ENCODE measurements around the gene MUC2. TPM values are rescaled to one million over a fixed set of nuclear protein-coding genes. Genes with fewer than 3 reads are reported as not detected.

Gene MUC2
- polyA plus RNA-seq, 4 donors, result 3.0 to 239 (median 30.8) TPM

DNA sequence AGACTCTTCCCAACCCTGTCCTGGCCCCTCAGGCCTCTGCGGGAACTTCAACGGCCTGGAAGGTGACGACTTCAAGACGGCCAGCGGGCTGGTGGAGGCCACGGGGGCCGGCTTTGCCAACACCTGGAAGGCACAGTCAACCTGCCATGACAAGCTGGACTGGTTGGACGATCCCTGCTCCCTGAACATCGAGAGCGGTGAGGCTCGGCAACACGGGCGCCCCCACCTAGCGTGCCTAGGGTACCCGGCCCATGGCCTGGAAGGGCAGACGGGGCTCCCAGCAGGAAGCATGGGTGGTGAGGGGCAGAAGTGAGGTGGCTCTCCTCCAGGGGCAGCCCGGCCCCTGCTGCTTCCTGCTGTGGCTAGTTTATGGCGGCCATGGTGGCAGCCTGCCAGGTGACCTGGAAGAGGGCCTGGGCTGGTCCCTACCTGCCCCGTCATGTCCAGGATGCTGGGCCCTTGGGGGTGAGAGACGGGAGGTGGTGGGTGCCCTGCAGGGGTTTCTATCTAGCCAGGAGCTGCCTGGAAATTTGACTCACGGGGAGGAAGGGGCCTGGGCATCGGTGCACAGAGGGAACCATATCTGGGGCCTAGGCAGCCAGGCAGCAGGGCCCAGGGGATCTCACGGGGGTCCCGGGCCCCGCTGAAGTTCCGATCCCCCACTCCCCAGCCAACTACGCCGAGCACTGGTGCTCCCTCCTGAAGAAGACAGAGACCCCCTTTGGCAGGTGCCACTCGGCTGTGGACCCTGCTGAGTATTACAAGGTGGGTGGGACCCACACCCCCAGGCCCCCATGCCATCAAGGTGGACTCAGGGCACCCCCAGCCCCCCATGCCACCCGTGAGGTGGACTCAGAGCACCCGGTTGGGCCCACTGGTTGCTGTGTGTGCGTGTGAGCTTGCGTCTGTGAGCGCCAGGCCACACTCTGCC is 9.2 kb downstream of the MUC2 start:
- Histone ChIP-seq H3K4me1 (ENCODE audit: control insufficient read depth in 3 of 3, insufficient read depth in 2 of 3, low read depth in 1 of 3, low read length in 2 of 3) (no peaks in the 10 kb centered on the region), H3K36me3 (ENCODE audit: control insufficient read depth in 3 of 3, insufficient read depth in 2 of 3, low read depth in 1 of 3, low read length in 3 of 3) (no peaks in the 10 kb centered on the region), H3K27ac (ENCODE audit: low read depth in 1 of 3, low read length in 2 of 3) (no peak overlapping the region), H3K9me3 (ENCODE audit: control insufficient read depth in 2 of 2, insufficient read depth in 1 of 2, low read depth in 1 of 2, low read length in 1 of 2) (no peaks in the 10 kb centered on the region), H3K4me3 (ENCODE audit: low read depth in 1 of 3, low read length in 3 of 3) (no peak overlapping the region), H3K27me3 (ENCODE audit: control insufficient read depth in 3 of 3, insufficient read depth in 3 of 3, low read length in 3 of 3) (no peaks in the 10 kb centered on the region)
- 70 to 75% (median 71%) methylated on average over 33 to 34 of the region's 34 CpGs for WGBS, 3 donors
- FAIRE-seq (no peak), DNase-seq (no peak)

DNA sequence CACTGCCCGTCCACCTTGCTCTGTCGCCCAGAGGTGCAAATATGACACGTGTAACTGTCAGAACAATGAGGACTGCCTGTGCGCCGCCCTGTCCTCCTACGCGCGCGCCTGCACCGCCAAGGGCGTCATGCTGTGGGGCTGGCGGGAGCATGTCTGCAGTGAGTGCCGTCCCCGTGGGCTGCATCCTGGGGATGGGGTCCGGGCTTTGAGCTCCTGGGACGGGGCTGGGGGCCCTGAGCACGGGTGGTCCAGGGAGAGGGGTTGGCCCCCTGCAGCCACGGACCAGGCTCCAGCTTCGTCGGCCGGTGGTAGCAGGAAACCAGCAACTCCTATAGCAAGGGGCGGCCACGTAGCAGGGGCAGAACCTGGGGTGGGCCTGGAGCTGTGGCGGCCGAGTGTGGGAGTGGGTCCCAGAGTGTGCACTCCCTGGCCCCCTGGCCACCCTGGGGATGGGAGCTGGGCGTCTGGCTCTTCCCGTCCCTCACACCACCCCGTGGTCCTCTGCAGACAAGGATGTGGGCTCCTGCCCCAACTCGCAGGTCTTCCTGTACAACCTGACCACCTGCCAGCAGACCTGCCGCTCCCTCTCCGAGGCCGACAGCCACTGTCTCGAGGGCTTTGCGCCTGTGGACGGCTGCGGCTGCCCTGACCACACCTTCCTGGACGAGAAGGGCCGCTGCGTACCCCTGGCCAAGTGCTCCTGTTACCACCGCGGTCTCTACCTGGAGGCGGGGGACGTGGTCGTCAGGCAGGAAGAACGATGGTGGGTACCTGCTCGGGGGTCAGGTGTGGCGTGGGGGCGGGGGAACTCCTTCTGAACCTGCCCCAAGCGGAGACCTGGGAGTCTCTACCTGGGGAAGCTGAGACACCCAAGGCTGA is 10.1 kb downstream of the MUC2 start:
- DNase-seq, result no peak
- H3K27me3 ChIP-seq (ENCODE audit: control insufficient read depth in 3 of 3, insufficient read depth in 3 of 3, low read length in 3 of 3), result no peaks in the 10 kb centered on the region
- H3K36me3 ChIP-seq (ENCODE audit: control insufficient read depth in 3 of 3, insufficient read depth in 2 of 3, low read depth in 1 of 3, low read length in 3 of 3), result no peaks in the 10 kb centered on the region
- H3K4me3 ChIP-seq (ENCODE audit: low read depth in 1 of 3, low read length in 3 of 3), result no peak overlapping the region
- H3K27ac ChIP-seq (ENCODE audit: low read depth in 1 of 3, low read length in 2 of 3), result no peak overlapping the region
- WGBS, 3 donors, result 64 to 79% (median 65%) methylated on average over 45 to 49 of the region's 49 CpGs
- H3K9me3 ChIP-seq (ENCODE audit: control insufficient read depth in 2 of 2, insufficient read depth in 1 of 2, low read depth in 1 of 2, low read length in 1 of 2), result no peaks in the 10 kb centered on the region
- no peak for FAIRE-seq
- no peaks in the 10 kb centered on the region for H3K4me1 ChIP-seq (ENCODE audit: control insufficient read depth in 3 of 3, insufficient read depth in 2 of 3, low read depth in 1 of 3, low read length in 2 of 3)

DNA sequence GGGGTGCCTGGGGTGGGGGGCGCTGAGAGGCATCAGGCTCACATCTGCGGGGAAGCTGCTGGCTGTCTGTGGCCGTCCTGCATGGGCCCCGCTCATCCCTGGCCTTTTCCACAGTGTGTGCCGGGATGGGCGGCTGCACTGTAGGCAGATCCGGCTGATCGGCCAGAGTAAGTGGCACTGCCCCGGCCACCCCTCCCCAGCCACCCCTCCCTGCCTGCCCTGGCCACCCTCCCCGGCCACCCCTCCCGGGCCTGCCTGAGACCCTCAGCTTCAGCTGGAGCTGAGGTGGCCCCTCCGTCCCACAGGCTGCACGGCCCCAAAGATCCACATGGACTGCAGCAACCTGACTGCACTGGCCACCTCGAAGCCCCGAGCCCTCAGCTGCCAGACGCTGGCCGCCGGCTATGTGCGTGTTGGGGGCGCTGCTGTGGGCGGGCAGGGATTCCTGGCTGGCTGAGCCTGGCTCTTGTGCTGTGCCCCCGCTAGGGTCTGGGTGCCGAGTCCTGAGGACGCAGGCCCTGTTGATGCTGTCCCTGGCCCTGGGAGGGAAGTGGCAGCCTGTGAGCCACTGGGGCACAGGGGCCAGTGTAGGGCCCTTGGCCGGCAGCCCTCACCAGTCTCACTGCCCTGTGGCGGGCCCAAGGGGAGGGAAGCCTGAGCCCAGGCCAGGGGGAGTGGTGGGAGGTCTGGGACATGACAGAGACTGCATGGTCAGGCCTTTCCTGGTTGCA is 10.9 kb downstream of the MUC2 start:
- FAIRE-seq, result no peak
- no peaks in the 10 kb centered on the region for H3K27me3 ChIP-seq (ENCODE audit: control insufficient read depth in 3 of 3, insufficient read depth in 3 of 3, low read length in 3 of 3)
- H3K27ac ChIP-seq (ENCODE audit: low read depth in 1 of 3, low read length in 2 of 3), result no peak overlapping the region
- H3K36me3 ChIP-seq (ENCODE audit: control insufficient read depth in 3 of 3, insufficient read depth in 2 of 3, low read depth in 1 of 3, low read length in 3 of 3), result no peaks in the 10 kb centered on the region
- H3K9me3 ChIP-seq (ENCODE audit: control insufficient read depth in 2 of 2, insufficient read depth in 1 of 2, low read depth in 1 of 2, low read length in 1 of 2), result no peaks in the 10 kb centered on the region
- no peaks in the 10 kb centered on the region for H3K4me1 ChIP-seq (ENCODE audit: control insufficient read depth in 3 of 3, insufficient read depth in 2 of 3, low read depth in 1 of 3, low read length in 2 of 3)
- H3K4me3 ChIP-seq (ENCODE audit: low read depth in 1 of 3, low read length in 3 of 3), result no peak overlapping the region
- 83 to 88% (median 85%) methylated on average over 19 to 26 of the region's 26 CpGs for WGBS, 3 donors
- DNase-seq, result no peak

DNA sequence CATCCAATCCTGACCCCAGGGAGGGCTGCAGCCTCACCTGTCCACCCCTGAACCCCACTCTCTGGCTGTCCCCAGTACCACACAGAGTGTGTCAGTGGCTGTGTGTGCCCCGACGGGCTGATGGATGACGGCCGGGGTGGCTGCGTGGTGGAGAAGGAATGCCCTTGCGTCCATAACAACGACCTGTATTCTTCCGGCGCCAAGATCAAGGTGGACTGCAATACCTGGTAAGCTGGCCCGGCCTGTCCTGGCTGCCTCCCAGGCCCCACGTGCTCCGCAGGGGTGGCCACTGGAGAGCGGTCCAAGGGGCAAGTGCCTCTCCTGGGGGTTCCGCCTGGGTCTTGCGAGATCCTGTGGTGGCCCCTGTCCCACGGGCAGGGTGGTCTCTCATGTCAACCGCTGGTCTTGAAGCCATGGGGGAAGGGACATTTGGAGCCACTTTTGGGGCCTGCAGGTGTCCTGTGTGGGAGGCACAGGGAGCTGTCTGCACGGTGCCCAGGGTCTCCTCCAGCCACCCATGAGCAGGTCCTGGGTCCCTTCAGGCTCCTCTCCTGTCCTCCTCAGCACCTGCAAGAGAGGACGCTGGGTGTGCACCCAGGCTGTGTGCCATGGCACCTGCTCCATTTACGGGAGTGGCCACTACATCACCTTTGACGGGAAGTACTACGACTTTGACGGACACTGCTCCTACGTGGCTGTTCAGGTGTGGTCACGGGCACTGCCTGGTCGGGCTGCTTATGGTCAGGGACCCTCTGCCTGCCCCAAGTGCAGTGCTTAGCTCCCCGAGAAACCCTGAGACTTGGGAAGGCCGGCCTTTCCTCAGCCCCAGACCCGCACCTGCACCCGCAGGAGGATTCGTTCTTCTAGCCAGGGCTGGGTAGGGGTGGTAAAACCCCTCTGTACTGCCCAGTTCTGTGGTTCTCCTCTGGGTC is 11.8 kb downstream of the MUC2 start:
- Histone ChIP-seq H3K4me3 (ENCODE audit: low read depth in 1 of 3, low read length in 3 of 3) (no peak overlapping the region), H3K27me3 (ENCODE audit: control insufficient read depth in 3 of 3, insufficient read depth in 3 of 3, low read length in 3 of 3) (no peaks in the 10 kb centered on the region), H3K27ac (ENCODE audit: low read depth in 1 of 3, low read length in 2 of 3) (no peak overlapping the region), H3K9me3 (ENCODE audit: control insufficient read depth in 2 of 2, insufficient read depth in 1 of 2, low read depth in 1 of 2, low read length in 1 of 2) (no peaks in the 10 kb centered on the region), H3K4me1 (ENCODE audit: control insufficient read depth in 3 of 3, insufficient read depth in 2 of 3, low read depth in 1 of 3, low read length in 2 of 3) (no peaks in the 10 kb centered on the region), H3K36me3 (ENCODE audit: control insufficient read depth in 3 of 3, insufficient read depth in 2 of 3, low read depth in 1 of 3, low read length in 3 of 3) (no peaks in the 10 kb centered on the region)
- DNase-seq (no peak), FAIRE-seq (no peak)
- WGBS, 3 donors, result 63 to 83% (median 68%) methylated on average over 28 to 31 of the region's 31 CpGs

DNA sequence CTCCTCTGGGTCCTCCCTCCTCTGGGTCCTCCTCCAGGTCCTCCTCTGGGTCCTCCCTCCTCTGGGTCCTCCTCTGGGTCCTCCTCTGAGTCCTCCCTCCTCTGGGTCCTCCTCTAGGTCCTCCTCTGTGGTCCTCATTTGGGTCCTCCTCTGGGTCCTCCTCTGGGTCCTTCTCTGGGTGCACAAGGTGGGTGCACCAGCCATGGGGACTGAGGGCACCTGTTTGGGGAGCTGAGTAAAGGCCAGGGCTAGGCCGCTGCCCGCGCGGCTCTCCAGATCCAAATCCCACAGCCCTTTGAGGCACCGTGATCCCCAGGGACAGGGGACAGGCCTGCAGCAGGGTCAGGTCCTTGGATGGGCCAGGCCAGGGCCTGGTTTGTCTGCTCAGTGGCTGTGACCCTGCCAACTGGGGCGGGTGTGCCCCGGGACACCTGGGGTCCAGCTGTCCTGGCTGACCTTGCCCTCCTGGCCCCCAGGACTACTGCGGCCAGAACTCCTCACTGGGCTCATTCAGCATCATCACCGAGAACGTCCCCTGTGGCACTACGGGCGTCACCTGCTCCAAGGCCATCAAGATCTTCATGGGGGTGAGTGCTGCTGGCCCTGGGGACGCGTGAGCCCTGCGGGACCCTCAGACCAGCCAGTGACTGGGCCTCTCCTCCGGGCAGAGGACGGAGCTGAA is 12.7 kb downstream of the MUC2 start:
- Histone ChIP-seq H3K4me3 (ENCODE audit: low read depth in 1 of 3, low read length in 3 of 3) (no peak overlapping the region), H3K27me3 (ENCODE audit: control insufficient read depth in 3 of 3, insufficient read depth in 3 of 3, low read length in 3 of 3) (no peaks in the 10 kb centered on the region), H3K9me3 (ENCODE audit: control insufficient read depth in 2 of 2, insufficient read depth in 1 of 2, low read depth in 1 of 2, low read length in 1 of 2) (no peaks in the 10 kb centered on the region), H3K4me1 (ENCODE audit: control insufficient read depth in 3 of 3, insufficient read depth in 2 of 3, low read depth in 1 of 3, low read length in 2 of 3) (no peaks in the 10 kb centered on the region), H3K36me3 (ENCODE audit: control insufficient read depth in 3 of 3, insufficient read depth in 2 of 3, low read depth in 1 of 3, low read length in 3 of 3) (peaks cover 0 to 5% (median 0%) of the 10 kb centered on the region in 3 donors), H3K27ac (ENCODE audit: low read depth in 1 of 3, low read length in 2 of 3) (no peak overlapping the region)
- DNase-seq, result no peak
- WGBS, 3 donors, result 84 to 92% (median 88%) methylated on average over 15 to 17 of the region's 17 CpGs
- no peak for FAIRE-seq

DNA sequence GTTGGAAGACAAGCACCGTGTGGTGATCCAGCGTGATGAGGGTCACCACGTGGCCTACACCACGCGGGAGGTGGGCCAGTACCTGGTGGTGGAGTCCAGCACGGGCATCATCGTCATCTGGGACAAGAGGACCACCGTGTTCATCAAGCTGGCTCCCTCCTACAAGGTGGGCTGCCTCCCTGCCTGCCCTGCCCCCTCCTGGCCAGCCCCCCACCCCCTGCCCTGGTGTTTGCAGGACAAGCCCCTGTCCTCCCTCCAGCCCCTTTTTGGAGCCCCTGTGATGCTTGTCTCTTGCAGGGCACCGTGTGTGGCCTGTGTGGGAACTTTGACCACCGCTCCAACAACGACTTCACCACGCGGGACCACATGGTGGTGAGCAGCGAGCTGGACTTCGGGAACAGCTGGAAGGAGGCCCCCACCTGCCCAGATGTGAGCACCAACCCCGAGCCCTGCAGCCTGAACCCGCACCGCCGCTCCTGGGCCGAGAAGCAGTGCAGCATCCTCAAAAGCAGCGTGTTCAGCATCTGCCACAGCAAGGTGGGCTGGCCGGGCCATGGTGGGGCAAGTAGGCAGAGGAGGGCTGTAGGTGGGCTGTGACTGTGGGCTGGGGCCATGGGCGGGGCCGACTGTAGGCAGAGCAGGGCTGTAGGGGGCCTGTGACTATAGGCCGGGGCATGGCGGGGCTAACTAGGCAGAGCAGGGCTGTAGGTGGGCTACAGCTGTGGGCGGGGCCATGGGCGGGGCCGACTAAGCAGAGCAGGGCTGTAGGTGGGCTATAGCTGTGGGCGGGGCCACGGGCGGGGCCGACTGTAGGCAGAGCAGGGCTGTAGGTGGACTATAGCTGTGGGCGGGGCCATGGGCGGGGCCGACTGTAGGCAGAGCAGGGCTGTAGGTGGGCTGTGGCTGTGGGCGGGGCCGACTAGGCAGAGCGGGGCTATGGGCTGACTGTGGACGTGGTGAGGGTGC is 13.6 kb downstream of the MUC2 start:
- Histone ChIP-seq H3K4me3 (ENCODE audit: low read depth in 1 of 3, low read length in 3 of 3) (no peak overlapping the region), H3K9me3 (ENCODE audit: control insufficient read depth in 2 of 2, insufficient read depth in 1 of 2, low read depth in 1 of 2, low read length in 1 of 2) (no peaks in the 10 kb centered on the region), H3K4me1 (ENCODE audit: control insufficient read depth in 3 of 3, insufficient read depth in 2 of 3, low read depth in 1 of 3, low read length in 2 of 3) (no peaks in the 10 kb centered on the region), H3K27me3 (ENCODE audit: control insufficient read depth in 3 of 3, insufficient read depth in 3 of 3, low read length in 3 of 3) (no peaks in the 10 kb centered on the region), H3K36me3 (ENCODE audit: control insufficient read depth in 3 of 3, insufficient read depth in 2 of 3, low read depth in 1 of 3, low read length in 3 of 3) (peaks cover 0 to 5% (median 0%) of the 10 kb centered on the region in 3 donors), H3K27ac (ENCODE audit: low read depth in 1 of 3, low read length in 2 of 3) (no peak overlapping the region)
- FAIRE-seq, result no peak
- 80 to 89% (median 85%) methylated on average over 23 to 40 of the region's 40 CpGs for WGBS, 3 donors
- peak; percentile 39 for DNase-seq

Measured in small intestine (tissue), 7 donors.